ENCODE data around the gene PDHX.

PDHX gene

DNA sequence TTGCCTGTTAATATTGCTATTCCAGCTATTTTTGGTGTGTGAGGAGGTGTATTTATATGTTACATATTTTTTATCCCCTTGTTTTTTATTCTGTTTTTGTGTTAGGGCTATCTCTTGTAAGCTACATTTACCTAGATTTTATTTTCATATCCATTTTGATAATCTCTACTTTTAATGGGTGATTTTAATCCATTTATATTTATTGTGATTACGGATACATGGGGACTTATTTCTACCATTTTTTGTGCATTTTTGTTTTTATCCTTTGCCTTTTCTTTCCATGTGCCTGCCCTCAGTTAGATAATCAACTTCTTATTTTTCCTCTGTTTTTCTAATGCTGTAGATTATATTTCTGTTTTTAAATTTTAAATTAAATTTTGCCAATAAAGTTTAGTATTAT lies 28.3 kb downstream of the PDHX start:
- no peak overlapping the region for H3K27ac ChIP-seq (ENCODE audit: insufficient read depth in 1 of 2, low read depth in 1 of 2, low read length in 2 of 2, poor library complexity in 1 of 2, severe bottlenecking in 2 of 2)
- ChIA-PET CTCF (interaction anchor here (0.8 kb wide), 1 partner anchor 9 kb away, joined by 3 read pairs; no protein-coding TSS in a partner anchor), POLR2A (interaction anchor here (0.7 kb wide), 1 partner anchor 988 kb away, joined by 4 read pairs; no protein-coding TSS in a partner anchor)
- H3K4me3 ChIP-seq (ENCODE audit: control insufficient read depth in 1 of 7, extremely low read depth in 1 of 7, insufficient read depth in 4 of 7, low read depth in 2 of 7, low read length in 6 of 7), result no peak overlapping the region
- no peak for DNase-seq
- no peaks in the 10 kb centered on the region for H3K27me3 ChIP-seq (replicated peaks in 2 of 5; ENCODE audit: control insufficient read depth in 4 of 5, insufficient read depth in 5 of 5, low read length in 4 of 5)
- H3K9me3 ChIP-seq (ENCODE audit: control extremely low read depth in 1 of 5, control insufficient read depth in 4 of 5, insufficient read depth in 2 of 5, low read depth in 1 of 5, low read length in 4 of 5), result no peaks in the 10 kb centered on the region
- peaks cover 5 to 15% (median 7%) of the 10 kb centered on the region in 4 experiments for H3K36me3 ChIP-seq (ENCODE audit: control insufficient read depth in 4 of 4, insufficient read depth in 4 of 4, low read length in 3 of 4)
- H3K4me1 ChIP-seq (ENCODE audit: control extremely low read depth in 1 of 4, control insufficient read depth in 4 of 4, insufficient read depth in 4 of 4, low read length in 3 of 4), result no peaks in the 10 kb centered on the region
- no CpG with 5 or more reads among the region's 1 CpG for WGBS (ENCODE audit: insufficient coverage)

DNA sequence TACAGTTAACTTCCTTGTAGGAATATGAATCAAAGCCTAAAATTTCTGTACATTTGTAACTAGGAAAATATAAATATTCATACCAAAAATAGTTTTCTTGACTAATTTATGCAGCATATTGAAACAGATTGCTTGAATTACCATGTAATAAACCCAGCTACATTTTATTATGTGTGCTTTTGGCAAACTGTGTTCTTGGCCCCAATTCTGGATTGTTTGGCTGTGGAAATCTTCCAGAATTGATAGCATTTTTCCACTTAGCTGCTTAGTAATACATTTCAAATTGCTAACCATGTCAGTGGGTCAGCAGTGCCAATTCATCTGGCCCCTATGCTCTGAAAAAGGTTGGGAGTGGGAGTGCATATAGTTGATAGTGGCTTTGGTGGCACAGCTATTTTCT lies 32.3 kb downstream of the PDHX start:
- H3K36me3 ChIP-seq (ENCODE audit: control insufficient read depth in 4 of 4, insufficient read depth in 4 of 4, low read length in 3 of 4), result peaks cover 2 to 9% (median 4%) of the 10 kb centered on the region in 4 experiments
- DNase-seq, result no peak
- no peak overlapping the region for H3K4me3 ChIP-seq (ENCODE audit: control insufficient read depth in 1 of 7, extremely low read depth in 1 of 7, insufficient read depth in 4 of 7, low read depth in 2 of 7, low read length in 6 of 7)
- H3K27me3 ChIP-seq (replicated peaks in 2 of 5; ENCODE audit: control insufficient read depth in 4 of 5, insufficient read depth in 5 of 5, low read length in 4 of 5), result no peaks in the 10 kb centered on the region
- H3K4me1 ChIP-seq (ENCODE audit: control extremely low read depth in 1 of 4, control insufficient read depth in 4 of 4, insufficient read depth in 4 of 4, low read length in 3 of 4), result no peaks in the 10 kb centered on the region
- no peaks in the 10 kb centered on the region for H3K9me3 ChIP-seq (ENCODE audit: control extremely low read depth in 1 of 5, control insufficient read depth in 4 of 5, insufficient read depth in 2 of 5, low read depth in 1 of 5, low read length in 4 of 5)
- CTCF ChIA-PET, result interaction anchor here (1.1 to 1.5 kb wide), 2 partner anchors 8 to 20 kb away, joined by 3 read pairs; no protein-coding TSS in a partner anchor
- no peak overlapping the region for H3K27ac ChIP-seq (ENCODE audit: insufficient read depth in 1 of 2, low read depth in 1 of 2, low read length in 2 of 2, poor library complexity in 1 of 2, severe bottlenecking in 2 of 2)
- POLR2A ChIA-PET, result no interaction called here

DNA sequence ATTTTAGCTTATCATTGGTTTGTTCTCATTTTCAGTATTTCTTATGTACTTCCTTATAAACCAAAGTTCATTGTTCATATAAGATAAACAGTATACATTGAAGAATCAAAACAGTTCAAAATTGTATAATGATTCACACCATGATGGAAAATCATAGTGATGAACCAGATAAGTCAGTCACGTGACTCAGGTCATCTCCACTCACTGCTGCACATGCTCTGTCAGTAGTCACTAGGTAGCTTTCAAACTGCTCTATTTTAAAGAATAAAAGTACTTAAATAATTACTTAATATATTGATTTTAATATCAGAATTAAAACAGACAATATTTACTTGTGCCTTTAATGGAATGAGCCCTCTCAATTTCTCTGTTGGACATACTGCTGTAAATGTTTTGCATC lies 37.5 kb downstream of the PDHX start:
- H3K27me3 ChIP-seq (replicated peaks in 2 of 5; ENCODE audit: control insufficient read depth in 4 of 5, insufficient read depth in 5 of 5, low read length in 4 of 5), result no peaks in the 10 kb centered on the region
- no peak overlapping the region for H3K4me3 ChIP-seq (ENCODE audit: control insufficient read depth in 1 of 7, extremely low read depth in 1 of 7, insufficient read depth in 4 of 7, low read depth in 2 of 7, low read length in 6 of 7)
- no peaks in the 10 kb centered on the region for H3K4me1 ChIP-seq (ENCODE audit: control extremely low read depth in 1 of 4, control insufficient read depth in 4 of 4, insufficient read depth in 4 of 4, low read length in 3 of 4)
- peaks cover 2 to 10% (median 5%) of the 10 kb centered on the region in 4 experiments for H3K36me3 ChIP-seq (ENCODE audit: control insufficient read depth in 4 of 4, insufficient read depth in 4 of 4, low read length in 3 of 4)
- WGBS (ENCODE audit: insufficient coverage), result no CpG with 5 or more reads among the region's 1 CpG
- ChIA-PET CTCF (interaction anchor here (1.2 to 1.3 kb wide), 2 partner anchors 9 to 21 kb away, joined by 3 to 4 read pairs; no protein-coding TSS in a partner anchor), POLR2A (no interaction called here)
- DNase-seq, result no peak
- no peak overlapping the region for H3K27ac ChIP-seq (ENCODE audit: insufficient read depth in 1 of 2, low read depth in 1 of 2, low read length in 2 of 2, poor library complexity in 1 of 2, severe bottlenecking in 2 of 2)
- no peaks in the 10 kb centered on the region for H3K9me3 ChIP-seq (ENCODE audit: control extremely low read depth in 1 of 5, control insufficient read depth in 4 of 5, insufficient read depth in 2 of 5, low read depth in 1 of 5, low read length in 4 of 5)

DNA sequence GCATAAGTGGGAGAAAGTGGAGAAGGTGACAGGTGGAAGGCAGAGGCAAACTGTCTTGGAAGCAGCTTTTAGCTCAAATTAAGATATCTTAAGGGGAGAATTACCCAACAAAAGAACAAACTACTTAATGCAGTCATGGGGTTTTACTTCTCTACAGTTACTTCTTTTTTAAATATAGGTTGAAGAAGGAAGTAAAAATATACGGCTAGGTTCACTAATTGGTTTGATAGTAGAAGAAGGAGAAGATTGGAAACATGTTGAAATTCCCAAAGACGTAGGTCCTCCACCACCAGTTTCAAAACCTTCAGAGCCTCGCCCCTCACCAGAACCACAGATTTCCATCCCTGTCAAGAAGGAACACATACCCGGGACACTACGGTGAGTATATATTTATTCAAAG lies 40.8 kb downstream of the PDHX start:
- ChIA-PET POLR2A (no interaction called here), CTCF (interaction anchor here (0.7 to 0.9 kb wide), 2 partner anchors 10 to 31 kb away, joined by 3 read pairs; no protein-coding TSS in a partner anchor)
- no peak for DNase-seq
- Histone ChIP-seq H3K27me3 (replicated peaks in 2 of 5; ENCODE audit: control insufficient read depth in 4 of 5, insufficient read depth in 5 of 5, low read length in 4 of 5) (no peaks in the 10 kb centered on the region), H3K9me3 (ENCODE audit: control extremely low read depth in 1 of 5, control insufficient read depth in 4 of 5, insufficient read depth in 2 of 5, low read depth in 1 of 5, low read length in 4 of 5) (no peaks in the 10 kb centered on the region), H3K4me1 (ENCODE audit: control extremely low read depth in 1 of 4, control insufficient read depth in 4 of 4, insufficient read depth in 4 of 4, low read length in 3 of 4) (no peaks in the 10 kb centered on the region), H3K36me3 (ENCODE audit: control insufficient read depth in 4 of 4, insufficient read depth in 4 of 4, low read length in 3 of 4) (peaks cover 4 to 19% (median 11%) of the 10 kb centered on the region in 4 experiments), H3K4me3 (ENCODE audit: control insufficient read depth in 1 of 7, extremely low read depth in 1 of 7, insufficient read depth in 4 of 7, low read depth in 2 of 7, low read length in 6 of 7) (no peak overlapping the region), H3K27ac (ENCODE audit: insufficient read depth in 1 of 2, low read depth in 1 of 2, low read length in 2 of 2, poor library complexity in 1 of 2, severe bottlenecking in 2 of 2) (no peak overlapping the region)
- WGBS (ENCODE audit: insufficient coverage), result no CpG with 5 or more reads among the region's 5 CpGs

DNA sequence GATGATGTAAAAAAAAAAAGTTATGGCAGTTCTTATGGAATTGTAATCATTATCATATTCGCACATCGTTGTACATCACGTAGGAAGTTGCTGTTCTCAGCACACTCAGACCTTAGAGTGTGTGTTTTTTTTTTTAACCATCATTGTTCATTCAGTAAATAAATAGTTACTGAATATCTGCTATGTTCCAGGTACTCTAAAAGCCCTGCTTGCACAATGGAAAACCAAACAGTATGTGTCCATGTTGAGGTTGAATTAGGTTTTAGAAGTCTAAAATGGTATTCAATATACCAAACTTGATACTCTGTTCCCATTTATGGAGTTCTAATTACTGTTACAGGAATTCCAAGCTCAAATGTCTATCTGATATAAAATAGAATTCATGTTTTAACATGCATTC lies 41.2 kb downstream of the PDHX start:
- POLR2A ChIA-PET, result no interaction called here
- Histone ChIP-seq H3K4me1 (ENCODE audit: control extremely low read depth in 1 of 4, control insufficient read depth in 4 of 4, insufficient read depth in 4 of 4, low read length in 3 of 4) (no peaks in the 10 kb centered on the region), H3K4me3 (ENCODE audit: control insufficient read depth in 1 of 7, extremely low read depth in 1 of 7, insufficient read depth in 4 of 7, low read depth in 2 of 7, low read length in 6 of 7) (no peak overlapping the region), H3K27me3 (replicated peaks in 2 of 5; ENCODE audit: control insufficient read depth in 4 of 5, insufficient read depth in 5 of 5, low read length in 4 of 5) (no peaks in the 10 kb centered on the region), H3K36me3 (ENCODE audit: control insufficient read depth in 4 of 4, insufficient read depth in 4 of 4, low read length in 3 of 4) (peaks cover 4 to 19% (median 11%) of the 10 kb centered on the region in 4 experiments), H3K27ac (ENCODE audit: insufficient read depth in 1 of 2, low read depth in 1 of 2, low read length in 2 of 2, poor library complexity in 1 of 2, severe bottlenecking in 2 of 2) (no peak overlapping the region), H3K9me3 (ENCODE audit: control extremely low read depth in 1 of 5, control insufficient read depth in 4 of 5, insufficient read depth in 2 of 5, low read depth in 1 of 5, low read length in 4 of 5) (no peaks in the 10 kb centered on the region)
- WGBS (ENCODE audit: insufficient coverage), result no CpG with 5 or more reads among the region's 3 CpGs
- CTCF ChIA-PET, result interaction anchor here (0.7 to 0.9 kb wide), 2 partner anchors 10 to 31 kb away, joined by 3 read pairs; no protein-coding TSS in a partner anchor
- DNase-seq, result no peak

DNA sequence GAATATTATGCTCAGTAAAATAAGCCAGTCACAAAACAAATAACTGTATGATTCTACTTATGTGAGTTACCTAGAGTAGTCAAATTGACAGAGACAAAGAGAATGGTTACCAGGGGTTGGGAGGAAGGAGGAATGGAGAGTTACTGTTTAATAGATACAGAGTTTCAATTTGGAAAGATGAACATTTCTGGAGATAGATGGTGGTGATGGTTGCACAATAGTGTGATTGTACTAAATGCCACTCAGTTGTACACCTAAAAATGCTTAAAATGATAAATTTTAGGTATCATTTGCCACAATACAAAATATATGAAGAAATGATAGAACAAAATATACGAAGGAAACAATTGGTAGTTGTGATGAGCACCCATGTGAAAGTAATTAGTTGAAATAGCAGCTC lies 43.4 kb downstream of the PDHX start:
- Histone ChIP-seq H3K27ac (ENCODE audit: insufficient read depth in 1 of 2, low read depth in 1 of 2, low read length in 2 of 2, poor library complexity in 1 of 2, severe bottlenecking in 2 of 2) (no peak overlapping the region), H3K36me3 (ENCODE audit: control insufficient read depth in 4 of 4, insufficient read depth in 4 of 4, low read length in 3 of 4) (peaks cover 4 to 29% (median 16%) of the 10 kb centered on the region in 4 experiments), H3K4me3 (ENCODE audit: control insufficient read depth in 1 of 7, extremely low read depth in 1 of 7, insufficient read depth in 4 of 7, low read depth in 2 of 7, low read length in 6 of 7) (no peak overlapping the region), H3K27me3 (replicated peaks in 2 of 5; ENCODE audit: control insufficient read depth in 4 of 5, insufficient read depth in 5 of 5, low read length in 4 of 5) (no peaks in the 10 kb centered on the region), H3K9me3 (ENCODE audit: control extremely low read depth in 1 of 5, control insufficient read depth in 4 of 5, insufficient read depth in 2 of 5, low read depth in 1 of 5, low read length in 4 of 5) (no peaks in the 10 kb centered on the region), H3K4me1 (ENCODE audit: control extremely low read depth in 1 of 4, control insufficient read depth in 4 of 4, insufficient read depth in 4 of 4, low read length in 3 of 4) (no peaks in the 10 kb centered on the region)
- WGBS (ENCODE audit: insufficient coverage), result no CpG with 5 or more reads among the region's 1 CpG
- DNase-seq, result no peak
- CTCF ChIA-PET, result no interaction called here
- POLR2A ChIA-PET, result no interaction called here

DNA sequence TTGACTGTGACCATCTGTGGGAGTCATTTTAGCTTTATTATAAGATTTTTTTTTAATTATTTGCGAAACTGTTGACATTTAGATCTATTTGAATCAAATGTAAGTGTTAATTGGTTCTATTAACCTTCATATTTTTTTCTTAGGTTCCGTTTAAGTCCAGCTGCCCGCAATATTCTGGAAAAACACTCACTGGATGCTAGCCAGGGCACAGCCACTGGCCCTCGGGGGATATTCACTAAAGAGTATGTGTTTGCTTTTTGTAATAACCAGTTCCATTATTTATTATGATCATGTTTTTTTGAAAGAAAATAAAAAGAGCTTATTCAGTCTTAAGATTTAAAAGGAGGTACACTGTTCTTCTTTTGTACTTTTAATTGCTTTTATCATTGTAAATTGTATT lies 43.9 kb downstream of the PDHX start:
- H3K27ac ChIP-seq (ENCODE audit: insufficient read depth in 1 of 2, low read depth in 1 of 2, low read length in 2 of 2, poor library complexity in 1 of 2, severe bottlenecking in 2 of 2), result no peak overlapping the region
- peaks cover 4 to 30% (median 16%) of the 10 kb centered on the region in 4 experiments for H3K36me3 ChIP-seq (ENCODE audit: control insufficient read depth in 4 of 4, insufficient read depth in 4 of 4, low read length in 3 of 4)
- no peak overlapping the region for H3K4me3 ChIP-seq (ENCODE audit: control insufficient read depth in 1 of 7, extremely low read depth in 1 of 7, insufficient read depth in 4 of 7, low read depth in 2 of 7, low read length in 6 of 7)
- WGBS (ENCODE audit: insufficient coverage), result no CpG with 5 or more reads among the region's 4 CpGs
- no peaks in the 10 kb centered on the region for H3K9me3 ChIP-seq (ENCODE audit: control extremely low read depth in 1 of 5, control insufficient read depth in 4 of 5, insufficient read depth in 2 of 5, low read depth in 1 of 5, low read length in 4 of 5)
- H3K4me1 ChIP-seq (ENCODE audit: control extremely low read depth in 1 of 4, control insufficient read depth in 4 of 4, insufficient read depth in 4 of 4, low read length in 3 of 4), result no peaks in the 10 kb centered on the region
- DNase-seq, result no peak
- CTCF ChIA-PET, result interaction anchor here (0.9 kb wide), 1 partner anchor 81 kb away, joined by 3 read pairs; no protein-coding TSS in a partner anchor
- H3K27me3 ChIP-seq (replicated peaks in 2 of 5; ENCODE audit: control insufficient read depth in 4 of 5, insufficient read depth in 5 of 5, low read length in 4 of 5), result no peaks in the 10 kb centered on the region
- POLR2A ChIA-PET, result no interaction called here
